ENCODE measurements around the gene SH3BP5L. TPM values are rescaled to one million over a fixed set of nuclear protein-coding genes. Genes with fewer than 3 reads are reported as not detected.

The SH3BP5L gene
- total and polyA plus RNA-seq, 2 donors = 12.7 to 21.8 TPM

- H3K4me3 ChIP-seq (ENCODE audit: low read depth, low read length) = no peak overlapping the region
- 89% methylated on average over 13 of the region's 13 CpGs for WGBS
- no peak overlapping the region for H3K27ac ChIP-seq (ENCODE audit: low read depth)
- H3K4me1 ChIP-seq (ENCODE audit: insufficient read depth) = no peaks in the 10 kb centered on the region
- no peak for DNase-seq (ENCODE audit: extremely low spot score)
- peaks cover 3% of the 10 kb centered on the region for H3K36me3 ChIP-seq (ENCODE audit: insufficient read depth)
Measured at GRCh38 chr1:248816042-248816851, 9.5 kb downstream of the SH3BP5L start.

GRCh38 chr1:248815407-248816034 lies 10.2 kb downstream of the SH3BP5L start:
- Histone ChIP-seq H3K4me1 (ENCODE audit: insufficient read depth) (no peaks in the 10 kb centered on the region), H3K36me3 (ENCODE audit: insufficient read depth) (peaks cover 3% of the 10 kb centered on the region), H3K27ac (ENCODE audit: low read depth) (no peak overlapping the region), H3K4me3 (ENCODE audit: low read depth, low read length) (no peak overlapping the region)
- no peak for DNase-seq (ENCODE audit: extremely low spot score)
- whole genome bisulfite sequencing = 90% methylated on average over 10 of the region's 10 CpGs

DNA sequence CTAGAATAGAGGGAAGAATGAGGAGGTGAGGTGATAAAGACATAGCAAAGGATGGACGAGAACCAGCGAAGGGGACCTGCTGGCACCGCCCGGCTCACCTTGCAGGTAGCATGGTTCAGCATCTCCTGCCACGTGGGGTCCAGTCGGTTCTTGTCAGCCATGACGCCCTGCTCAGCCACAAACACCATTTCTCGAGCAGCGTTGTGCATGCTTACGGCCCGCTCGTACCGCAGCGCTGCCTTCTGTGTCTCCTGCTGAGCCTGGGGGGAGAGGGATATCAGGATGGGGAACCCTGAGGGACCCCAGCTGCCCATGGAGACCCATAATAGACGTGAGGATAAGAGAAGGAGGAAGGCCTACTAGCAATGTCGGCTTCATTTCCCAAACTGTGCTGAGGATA lies 11.4 kb downstream of the SH3BP5L start:
- H3K4me1 ChIP-seq (ENCODE audit: insufficient read depth) = no peaks in the 10 kb centered on the region
- peaks cover 3% of the 10 kb centered on the region for H3K36me3 ChIP-seq (ENCODE audit: insufficient read depth)
- DNase-seq (ENCODE audit: extremely low spot score) = no peak
- 89% methylated on average over 16 of the region's 16 CpGs for WGBS
- H3K27ac ChIP-seq (ENCODE audit: low read depth) = no peak overlapping the region
- no peak overlapping the region for H3K4me3 ChIP-seq (ENCODE audit: low read depth, low read length)

GRCh38 chr1:248813546-248813945 lies 12.2 kb downstream of the SH3BP5L start:
- H3K36me3 ChIP-seq (ENCODE audit: insufficient read depth) = peaks cover 3% of the 10 kb centered on the region
- DNase-seq (ENCODE audit: extremely low spot score) = no peak
- WGBS = 91% methylated on average over 8 of the region's 8 CpGs
- no peak overlapping the region for H3K27ac ChIP-seq (ENCODE audit: low read depth)
- H3K4me3 ChIP-seq (ENCODE audit: low read depth, low read length) = no peak overlapping the region
- no peaks in the 10 kb centered on the region for H3K4me1 ChIP-seq (ENCODE audit: insufficient read depth)

GRCh38 chr1:248812736-248813425 lies 12.8 kb downstream of the SH3BP5L start:
- no peak for DNase-seq (ENCODE audit: extremely low spot score)
- 95% methylated on average over 23 of the region's 23 CpGs for WGBS
- no peaks in the 10 kb centered on the region for H3K4me1 ChIP-seq (ENCODE audit: insufficient read depth)
- H3K36me3 ChIP-seq (ENCODE audit: insufficient read depth) = peaks cover 3% of the 10 kb centered on the region
- H3K27ac ChIP-seq (ENCODE audit: low read depth) = no peak overlapping the region
- H3K4me3 ChIP-seq (ENCODE audit: low read depth, low read length) = no peak overlapping the region

- no peak for DNase-seq (ENCODE audit: extremely low spot score)
- WGBS = 84% methylated on average over 57 of the region's 57 CpGs
- no peak overlapping the region for H3K4me3 ChIP-seq (ENCODE audit: low read depth, low read length)
- H3K27ac ChIP-seq (ENCODE audit: low read depth) = no peak overlapping the region
- H3K4me1 ChIP-seq (ENCODE audit: insufficient read depth) = no peaks in the 10 kb centered on the region
- peaks cover 3% of the 10 kb centered on the region for H3K36me3 ChIP-seq (ENCODE audit: insufficient read depth)
Measured at GRCh38 chr1:248811514-248812490, 13.9 kb downstream of the SH3BP5L start.

DNA sequence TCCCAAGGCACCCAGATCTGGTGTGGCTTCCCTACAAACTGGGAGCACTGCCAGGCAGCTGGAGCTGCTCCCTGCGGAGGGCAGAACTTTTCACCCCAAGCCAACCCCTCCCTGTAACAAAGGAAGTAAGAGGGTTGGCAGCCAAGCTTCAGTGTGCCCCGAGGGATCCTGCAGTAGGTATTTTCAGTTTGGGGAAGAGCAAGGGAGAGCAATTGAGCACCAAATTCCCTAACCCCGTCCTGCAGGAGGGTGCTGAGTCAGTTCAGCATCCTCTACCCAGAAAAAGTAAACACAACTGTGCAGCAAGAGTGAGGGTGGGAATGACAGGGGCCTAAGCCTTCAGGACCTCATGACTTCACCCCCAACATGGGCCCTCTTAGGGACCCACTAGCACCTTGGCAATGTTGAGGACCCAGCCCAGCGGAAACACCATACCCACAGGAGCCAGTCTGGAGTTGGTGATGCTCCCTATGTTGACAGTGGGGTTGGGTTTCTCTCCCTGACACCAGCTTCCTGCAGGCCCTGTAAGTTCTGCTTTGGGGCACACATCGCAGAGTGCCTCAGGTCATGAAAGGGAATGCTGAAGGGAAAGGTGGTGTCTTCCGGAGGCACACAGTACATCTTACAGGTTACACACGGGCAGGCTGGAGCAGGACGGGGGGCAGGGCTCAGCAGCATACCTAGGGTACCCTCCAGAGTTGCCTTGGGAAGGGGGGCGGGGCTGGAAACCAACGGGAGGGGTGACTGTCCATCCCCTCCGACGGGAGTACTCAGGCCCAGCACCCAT lies 14.8 kb downstream of the SH3BP5L start:
- H3K36me3 ChIP-seq (ENCODE audit: insufficient read depth) = peaks cover 3% of the 10 kb centered on the region
- H3K27ac ChIP-seq (ENCODE audit: low read depth) = no peak overlapping the region
- DNase-seq (ENCODE audit: extremely low spot score) = no peak

GRCh38 chr1:248810000-248810726 lies 15.6 kb downstream of the SH3BP5L start:
- H3K27ac ChIP-seq (ENCODE audit: low read depth) = no peak overlapping the region
- no peak for DNase-seq (ENCODE audit: extremely low spot score)
- H3K4me1 ChIP-seq (ENCODE audit: insufficient read depth) = no peaks in the 10 kb centered on the region
- peaks cover 3% of the 10 kb centered on the region for H3K36me3 ChIP-seq (ENCODE audit: insufficient read depth)
- H3K4me3 ChIP-seq (ENCODE audit: low read depth, low read length) = no peak overlapping the region
- 82% methylated on average over 10 of the region's 10 CpGs for WGBS

More for the DNA sequence above, 14.8 kb downstream of the SH3BP5L start:
- WGBS = 68% methylated on average over 12 of the region's 12 CpGs
- no peaks in the 10 kb centered on the region for H3K4me1 ChIP-seq (ENCODE audit: insufficient read depth)
- H3K4me3 ChIP-seq (ENCODE audit: low read depth, low read length) = no peak overlapping the region

GRCh38 chr1:248808876-248809275 lies 16.8 kb downstream of the SH3BP5L start:
- no peak for DNase-seq (ENCODE audit: extremely low spot score)
- Histone ChIP-seq H3K4me3 (ENCODE audit: low read depth, low read length) (no peak overlapping the region), H3K36me3 (ENCODE audit: insufficient read depth) (no peaks in the 10 kb centered on the region), H3K4me1 (ENCODE audit: insufficient read depth) (no peaks in the 10 kb centered on the region), H3K27ac (ENCODE audit: low read depth) (no peak overlapping the region)
- 78% methylated on average over 9 of the region's 9 CpGs for WGBS

DNA sequence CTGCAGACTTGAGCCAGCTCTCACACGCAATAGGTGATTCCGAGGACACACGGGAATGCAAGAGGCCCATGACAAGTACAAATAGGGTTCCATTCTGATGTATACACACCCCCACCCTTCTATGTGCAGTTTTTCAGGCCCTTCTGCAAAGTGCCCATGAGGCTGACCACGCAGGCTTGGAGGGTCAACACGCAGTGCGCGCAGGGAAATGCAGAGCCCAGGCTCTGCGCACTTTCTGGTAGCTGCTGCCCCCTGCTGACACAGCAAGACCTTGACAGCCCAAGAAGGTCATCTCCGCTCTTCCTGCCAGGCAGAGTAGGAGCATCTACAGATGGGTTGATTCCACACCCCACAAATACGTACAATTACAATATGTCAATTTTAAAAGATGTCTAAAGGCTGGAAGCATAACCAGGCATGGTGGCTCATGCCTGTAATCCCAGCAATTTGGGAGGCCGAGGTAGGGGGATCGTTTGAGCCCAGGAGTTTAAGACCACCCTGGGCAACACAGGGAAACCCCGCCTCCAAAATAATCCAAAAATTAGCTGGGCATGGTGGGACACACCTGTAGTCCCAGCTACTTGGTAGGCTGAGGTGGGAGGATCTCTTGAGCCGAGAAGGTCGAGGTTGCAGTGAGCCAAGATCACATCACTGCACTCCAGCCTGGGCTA lies 18.5 kb downstream of the SH3BP5L start:
- Histone ChIP-seq H3K27ac (ENCODE audit: low read depth) (no peak overlapping the region), H3K36me3 (ENCODE audit: insufficient read depth) (no peaks in the 10 kb centered on the region), H3K4me3 (ENCODE audit: low read depth, low read length) (no peak overlapping the region), H3K4me1 (ENCODE audit: insufficient read depth) (no peaks in the 10 kb centered on the region)
- 42% methylated on average over 15 of the region's 15 CpGs for WGBS
- DNase-seq (ENCODE audit: extremely low spot score) = no peak

DNA sequence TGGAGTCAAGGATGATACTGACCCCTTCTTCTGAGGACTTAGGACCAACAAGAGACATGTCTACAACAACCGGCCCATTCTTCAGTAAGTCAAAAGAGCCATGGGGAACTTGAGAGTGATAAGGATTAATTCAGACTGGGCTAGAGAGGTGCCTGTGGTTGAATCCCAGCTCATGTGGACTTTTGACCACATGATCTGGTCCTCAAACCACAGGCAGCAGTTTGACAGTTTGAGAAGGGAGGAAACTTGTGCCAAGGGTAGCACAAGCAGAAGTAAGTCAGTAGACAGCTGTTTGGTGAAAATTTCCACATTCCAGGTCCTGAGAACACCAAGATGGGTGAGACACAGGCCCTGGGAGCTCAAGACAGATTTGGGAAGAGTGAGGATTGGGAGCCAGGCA lies 19.8 kb downstream of the SH3BP5L start:
- DNase-seq (ENCODE audit: extremely low spot score) = no peak
- H3K36me3 ChIP-seq (ENCODE audit: insufficient read depth) = no peaks in the 10 kb centered on the region
- no peak overlapping the region for H3K27ac ChIP-seq (ENCODE audit: low read depth)
- WGBS = 87% methylated on average over 1 of the region's 1 CpG
- no peaks in the 10 kb centered on the region for H3K4me1 ChIP-seq (ENCODE audit: insufficient read depth)
- H3K4me3 ChIP-seq (ENCODE audit: low read depth, low read length) = no peak overlapping the region

Data from urinary bladder (tissue), 4 donors.